Testis (tissue), 3 donors: Measurements from ENCODE around the gene NLGN1. TPM values are rescaled to one million over a fixed set of nuclear protein-coding genes. Genes with fewer than 3 reads are reported as not detected.

ENCODE experiments used
- DNase-seq: peaks from one replicate; pipeline ENCODE4 v3.0.0-alpha.2; 2019
- H3K27ac ChIP-seq, 2 donors: fragments of 200-600 bp; sonication (generic); one replicate each; pipeline ENCODE4 v1.5.1; 2019
- H3K27me3 ChIP-seq: fragments of 200-600 bp; sonication (generic); one replicate; pipeline ENCODE4 v1.5.1; 2019
- H3K36me3 ChIP-seq: fragments of 200-600 bp; sonication (generic); one replicate; pipeline ENCODE4 v1.5.1; 2017; ENCODE audit warnings: low read depth; ENCODE audit errors: missing control alignments
- H3K4me1 ChIP-seq: fragments of 200-600 bp; sonication (generic); one replicate; pipeline ENCODE4 v1.5.1; 2019
- H3K4me3 ChIP-seq, 2 donors: fragments of 200-600 bp; sonication (generic); one replicate each; pipeline ENCODE4 v1.5.1; 2017 to 2019
- H3K9me3 ChIP-seq: fragments of 200-600 bp; sonication (generic); one replicate; pipeline ENCODE4 v1.5.1; 2017
- POLR2A ChIP-seq: fragments of 450-650 bp; IDR thresholded peaks from one replicate; pipeline ENCODE4 v1.6.1; 2017; ENCODE audit warnings: antibody characterized with exemption, mild to moderate bottlenecking, moderate library complexity
- WGBS, 2 donors: methylation state at CpG; one replicate each; pipeline ENCODE4 v1.1.5; 2018; 5-methylcytosine and 5-hydroxymethylcytosine counted together
- intact Hi-C: fragments of 100-400 bp; cut with DNase I; formaldehyde crosslinking; loops from one replicate; pipeline ENCODE4 v1.15.1; 2023; ENCODE audit warnings: low total_unique reads
- polyA plus RNA-seq: library from polyadenylated mRNA; stranded (reverse); fragments of 350-450 nt; fragmentation: Illumina TruSeq; extraction: RNeasy Lipid Tissue Mini Kit (QIAGEN cat#74804); gene quantifications from one replicate; pipeline ENCODE4 v1.2.3, GENCODE V29; 2014; ENCODE audit warnings: low read depth, low replicate concordance; ENCODE audit not compliant: insufficient read depth
- total RNA-seq, 2 donors: library from RNA; depleted of rRNA; stranded (reverse); fragments of >200 nt; gene quantifications; one replicate each; pipeline ENCODE4 v1.2.3, GENCODE V29; 2016
- TF ChIP-seq, protein P1 (sequence below), 3 experiments: fragments of 450-650 bp in 2 of 3; fragments of 200-600 bp in 1 of 3; sonication (generic) in 1 of 3; IDR thresholded peaks; one replicate each; pipeline ENCODE4 v1.5.1; 2016 to 2019; ENCODE audit warnings: antibody characterized with exemption in 3 of 3, mild to moderate bottlenecking in 2 of 3, moderate library complexity in 1 of 3

Gene NLGN1
- total and polyA plus RNA-seq, 3 donors from 2014 or later, result 10.6 to 19.2 (median 15.5) TPM

DNA sequence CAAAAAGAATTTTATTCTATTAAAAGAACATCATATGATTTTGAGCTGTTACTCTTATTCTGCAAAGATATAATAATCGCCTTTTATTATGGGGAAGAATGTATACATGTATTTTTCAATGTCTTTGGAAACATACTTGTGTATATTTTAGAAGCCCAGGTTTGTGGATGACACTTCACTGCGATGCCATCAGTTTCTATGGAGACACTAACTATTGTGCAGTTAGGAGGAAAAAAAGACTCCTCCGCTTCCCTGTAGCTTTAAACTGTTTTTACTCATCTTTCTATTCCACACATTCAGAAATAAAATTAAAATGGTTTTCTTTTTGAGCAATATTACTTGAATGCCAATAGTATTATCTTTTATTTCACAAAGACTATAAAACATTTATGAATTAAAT, 305.0 kb downstream of the NLGN1 start:
- TF ChIP-seq, protein P1, sequence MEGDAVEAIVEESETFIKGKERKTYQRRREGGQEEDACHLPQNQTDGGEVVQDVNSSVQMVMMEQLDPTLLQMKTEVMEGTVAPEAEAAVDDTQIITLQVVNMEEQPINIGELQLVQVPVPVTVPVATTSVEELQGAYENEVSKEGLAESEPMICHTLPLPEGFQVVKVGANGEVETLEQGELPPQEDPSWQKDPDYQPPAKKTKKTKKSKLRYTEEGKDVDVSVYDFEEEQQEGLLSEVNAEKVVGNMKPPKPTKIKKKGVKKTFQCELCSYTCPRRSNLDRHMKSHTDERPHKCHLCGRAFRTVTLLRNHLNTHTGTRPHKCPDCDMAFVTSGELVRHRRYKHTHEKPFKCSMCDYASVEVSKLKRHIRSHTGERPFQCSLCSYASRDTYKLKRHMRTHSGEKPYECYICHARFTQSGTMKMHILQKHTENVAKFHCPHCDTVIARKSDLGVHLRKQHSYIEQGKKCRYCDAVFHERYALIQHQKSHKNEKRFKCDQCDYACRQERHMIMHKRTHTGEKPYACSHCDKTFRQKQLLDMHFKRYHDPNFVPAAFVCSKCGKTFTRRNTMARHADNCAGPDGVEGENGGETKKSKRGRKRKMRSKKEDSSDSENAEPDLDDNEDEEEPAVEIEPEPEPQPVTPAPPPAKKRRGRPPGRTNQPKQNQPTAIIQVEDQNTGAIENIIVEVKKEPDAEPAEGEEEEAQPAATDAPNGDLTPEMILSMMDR (IDR thresholded peaks at IDR 0.05), result no peak
- no peak for TF ChIP-seq POLR2A
- H3K4me3 ChIP-seq, result no peak overlapping the region
- H3K27ac ChIP-seq, result no peak overlapping the region
- WGBS, 2 donors, result 54 to 77% methylated on average over 3 of the region's 3 CpGs
- H3K9me3 ChIP-seq, result no peaks in the 10 kb centered on the region
- no peaks in the 10 kb centered on the region for H3K4me1 ChIP-seq
- DNase-seq, result no peak
- no peaks in the 10 kb centered on the region for H3K27me3 ChIP-seq
- no peaks in the 10 kb centered on the region for H3K36me3 ChIP-seq
- intact Hi-C loops, result no loop called here

DNA sequence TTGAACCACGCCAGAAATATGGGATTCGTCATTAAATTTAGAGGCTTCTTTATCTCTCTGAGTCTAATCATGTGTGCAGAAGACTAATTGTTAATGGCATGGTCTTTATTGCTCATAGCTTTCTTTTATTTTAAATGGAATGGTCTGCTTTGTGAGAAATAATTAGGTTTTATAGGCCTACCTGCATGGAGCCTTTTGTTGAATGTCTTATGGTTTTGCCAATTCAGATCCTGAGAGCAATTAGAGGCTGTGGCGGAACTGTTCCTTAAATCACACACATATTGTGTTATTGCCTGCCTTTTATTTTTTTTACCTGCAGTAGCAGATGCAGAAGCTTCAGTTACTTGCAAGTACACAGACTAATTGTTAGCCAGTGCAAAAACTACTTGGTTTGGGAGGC, 306.2 kb downstream of the NLGN1 start:
- Histone ChIP-seq H3K27me3 (no peaks in the 10 kb centered on the region), H3K9me3 (no peaks in the 10 kb centered on the region), H3K36me3 (no peaks in the 10 kb centered on the region), H3K27ac (no peak overlapping the region), H3K4me1 (no peaks in the 10 kb centered on the region), H3K4me3 (no peak overlapping the region)
- no peak for TF ChIP-seq POLR2A
- TF ChIP-seq, protein P1 (IDR thresholded peaks at IDR 0.05), result no peak
- intact Hi-C loops, result no loop called here
- no peak for DNase-seq
- WGBS, 2 donors, result 71 to 73% methylated on average over 3 of the region's 3 CpGs

DNA sequence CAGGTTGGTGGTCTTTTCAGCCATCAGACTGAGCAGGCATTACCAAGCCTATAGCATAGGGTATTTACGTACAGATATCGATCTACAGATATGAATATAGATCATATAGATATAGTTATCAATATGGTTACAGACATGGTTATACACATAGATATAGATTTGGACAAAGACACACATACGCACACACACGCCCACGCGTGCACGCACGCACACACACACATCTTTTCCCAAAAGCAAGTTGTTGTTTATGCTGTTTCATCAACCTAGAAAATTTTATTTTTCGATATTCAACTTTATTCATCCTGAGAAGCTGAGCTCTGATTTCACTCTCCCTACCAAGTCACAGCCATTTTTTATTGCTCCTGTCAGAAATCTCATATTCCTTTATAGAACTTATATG, 309.1 kb downstream of the NLGN1 start:
- no peaks in the 10 kb centered on the region for H3K36me3 ChIP-seq

DNA sequence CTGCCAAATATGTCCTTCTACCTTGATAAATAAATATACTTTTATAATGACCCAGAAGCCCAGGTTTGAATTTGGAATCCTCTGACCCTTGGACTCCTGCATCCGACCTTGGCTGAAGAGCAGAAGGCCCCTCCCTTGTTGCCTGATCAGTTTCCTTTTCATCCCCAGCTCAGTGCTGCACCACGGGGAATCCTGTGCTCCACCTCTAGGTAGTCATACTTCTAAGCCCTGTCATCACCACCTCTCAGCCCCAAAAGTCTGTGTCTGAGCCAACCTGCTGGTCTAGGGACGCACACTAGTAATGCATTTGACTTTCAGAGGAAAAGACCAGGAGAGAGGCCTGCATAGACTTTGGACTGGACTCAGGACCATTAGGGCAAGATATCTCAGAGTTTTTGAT, 310.6 kb downstream of the NLGN1 start:
- intact Hi-C loops, result no loop called here
- DNase-seq, result no peak
- Histone ChIP-seq H3K4me3 (no peak overlapping the region), H3K4me1 (no peaks in the 10 kb centered on the region), H3K27ac (no peak overlapping the region), H3K9me3 (no peaks in the 10 kb centered on the region), H3K36me3 (no peaks in the 10 kb centered on the region), H3K27me3 (no peaks in the 10 kb centered on the region)
- TF ChIP-seq POLR2A, result no peak
- TF ChIP-seq, protein P1 (IDR thresholded peaks at IDR 0.05), result no peak
- 85 to 97% methylated on average over 3 of the region's 3 CpGs for WGBS, 2 donors

More for the DNA sequence above, 309.1 kb downstream of the NLGN1 start:
- TF ChIP-seq POLR2A, result no peak
- TF ChIP-seq, protein P1 (IDR thresholded peaks at IDR 0.05), result no peak
- H3K9me3 ChIP-seq, result no peaks in the 10 kb centered on the region
- H3K27me3 ChIP-seq, result no peaks in the 10 kb centered on the region
- H3K4me3 ChIP-seq, result no peak overlapping the region
- WGBS, 2 donors, result 95 to 98% methylated on average over 9 of the region's 9 CpGs
- intact Hi-C loops, result no loop called here
- DNase-seq, result no peak
- no peak overlapping the region for H3K27ac ChIP-seq
- H3K4me1 ChIP-seq, result no peaks in the 10 kb centered on the region

DNA sequence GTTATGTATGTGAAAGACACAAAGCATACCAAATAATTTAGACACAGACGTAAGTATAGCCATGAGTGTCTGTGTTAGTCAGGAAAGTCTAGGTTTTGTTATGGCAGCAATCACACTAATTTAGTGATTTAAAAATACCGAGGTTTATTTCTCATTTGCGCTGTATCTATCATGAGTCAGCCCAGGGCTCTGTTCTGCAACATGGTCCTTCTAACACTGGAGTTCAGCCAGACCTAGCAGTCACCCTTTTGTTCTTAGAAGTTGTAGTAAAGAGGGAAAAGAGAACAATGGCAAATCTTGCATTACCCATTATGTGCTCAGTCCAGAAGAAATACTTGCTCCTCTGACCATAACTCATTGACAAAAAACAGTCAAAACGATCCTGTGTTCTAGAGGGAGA, 311.5 kb downstream of the NLGN1 start:
- Histone ChIP-seq H3K9me3 (no peaks in the 10 kb centered on the region), H3K4me3 (no peak overlapping the region), H3K27ac (no peak overlapping the region), H3K36me3 (no peaks in the 10 kb centered on the region), H3K4me1 (no peaks in the 10 kb centered on the region), H3K27me3 (no peaks in the 10 kb centered on the region)
- intact Hi-C loops, result no loop called here
- TF ChIP-seq, protein P1 (IDR thresholded peaks at IDR 0.05), result no peak
- TF ChIP-seq POLR2A, result no peak
- 84 to 87% methylated on average over 4 of the region's 4 CpGs for WGBS, 2 donors
- DNase-seq, result no peak
